H9 (cell line): Measurements from ENCODE around the gene GOLGA8A. TPM values are rescaled to one million over a fixed set of nuclear protein-coding genes. Genes with fewer than 3 reads are reported as not detected.
"Not testable (repeated sequence)": the region's sequence is repeated elsewhere in the genome, so short reads cannot be mapped to it uniquely, and the experiment has no call there.

Source experiments
- DNase-seq: peaks from one replicate; pipeline ENCODE4 v3.0.0-alpha.2; 2017
- H2AFZ ChIP-seq: one replicate; pipeline ENCODE4 v1.6.1; 2013; ENCODE audit warnings: mild to moderate bottlenecking, low read length, control low read depth, moderate library complexity
- H2AK5ac ChIP-seq: 2 replicates; pipeline ENCODE4 v1.6.1; 2013; ENCODE audit warnings: low read length, control low read depth, mixed read lengths; ENCODE audit not compliant: insufficient read length
- H2BK120ac ChIP-seq: one replicate; pipeline ENCODE4 v1.6.1; 2013; ENCODE audit warnings: low read depth, mild to moderate bottlenecking, low read length, control low read depth, inconsistent platforms; ENCODE audit not compliant: poor library complexity, severe bottlenecking
- H2BK12ac ChIP-seq: 2 replicates; pipeline ENCODE4 v1.6.1; 2013; ENCODE audit warnings: low read length, control low read depth, mixed read lengths, low read depth; ENCODE audit not compliant: insufficient read length
- H2BK15ac ChIP-seq: 2 replicates; pipeline ENCODE4 v1.6.1; 2013; ENCODE audit warnings: low read depth, low read length, control low read depth
- H2BK20ac ChIP-seq: one replicate; pipeline ENCODE4 v1.6.1; 2013; ENCODE audit warnings: low read depth, mild to moderate bottlenecking, low read length, control low read depth, inconsistent platforms; ENCODE audit not compliant: poor library complexity, severe bottlenecking
- H2BK5ac ChIP-seq: 2 replicates; pipeline ENCODE4 v1.6.1; 2013; ENCODE audit warnings: low read length, control low read depth, mixed read lengths; ENCODE audit not compliant: insufficient read length
- H3K14ac ChIP-seq: 2 replicates; pipeline ENCODE4 v1.6.1; 2013; ENCODE audit warnings: low read length, control low read depth; ENCODE audit not compliant: insufficient read depth
- H3K18ac ChIP-seq: 2 replicates; pipeline ENCODE4 v1.6.1; 2013; ENCODE audit warnings: low read depth, mild to moderate bottlenecking, mixed read lengths, low read length, control low read depth; ENCODE audit not compliant: insufficient read length
- H3K23ac ChIP-seq: 2 replicates; pipeline ENCODE4 v1.6.1; 2013; ENCODE audit warnings: low read length, control low read depth, mixed read lengths, low read depth; ENCODE audit not compliant: insufficient read length
- H3K23me2 ChIP-seq: 2 replicates; pipeline ENCODE4 v1.6.1; 2013; ENCODE audit warnings: low read depth, mild to moderate bottlenecking, mixed read lengths, low read length, control low read depth; ENCODE audit not compliant: insufficient read length, poor library complexity, severe bottlenecking
- H3K27ac ChIP-seq: 2 replicates; pipeline ENCODE4 v1.5.1; 2013; ENCODE audit warnings: low read length, control low read depth, mixed read lengths, low read depth; ENCODE audit not compliant: insufficient read length
- H3K27me3 ChIP-seq: 2 replicates; pipeline ENCODE4 v1.6.1; 2013; ENCODE audit warnings: low read length, control low read depth, inconsistent platforms; ENCODE audit not compliant: insufficient read depth
- H3K4ac ChIP-seq: 2 replicates; pipeline ENCODE4 v1.6.1; 2013; ENCODE audit warnings: low read depth, mild to moderate bottlenecking, control low read depth, inconsistent platforms, low read length, moderate library complexity
- H3K4me1 ChIP-seq: 2 replicates; pipeline ENCODE4 v1.6.1; 2013; ENCODE audit warnings: low read length, control low read depth, inconsistent platforms; ENCODE audit not compliant: insufficient read depth
- H3K4me2 ChIP-seq: 2 replicates; pipeline ENCODE4 v1.6.1; 2013; ENCODE audit warnings: low read length, control low read depth, mixed read lengths; ENCODE audit not compliant: insufficient read length, insufficient read depth
- H3K56ac ChIP-seq: 2 replicates; pipeline ENCODE4 v1.6.1; 2013; ENCODE audit warnings: low read depth, mild to moderate bottlenecking, mixed read lengths, low read length, control low read depth; ENCODE audit not compliant: insufficient read length
- H3K79me1 ChIP-seq: 2 replicates; pipeline ENCODE4 v1.6.1; 2013; ENCODE audit warnings: low read depth, mild to moderate bottlenecking, moderate library complexity, low read length, control low read depth, inconsistent platforms; ENCODE audit not compliant: insufficient read depth, poor library complexity, severe bottlenecking
- H3K79me2 ChIP-seq: 2 replicates; pipeline ENCODE4 v1.6.1; 2013; ENCODE audit warnings: low read length, control low read depth, inconsistent platforms; ENCODE audit not compliant: insufficient read depth
- H3K9ac ChIP-seq: 2 replicates; pipeline ENCODE4 v1.6.1; 2013; ENCODE audit warnings: low read length, control low read depth, mixed read lengths; ENCODE audit not compliant: insufficient read length; ENCODE audit errors: extremely low read depth
- H3K9me3 ChIP-seq: one replicate; pipeline ENCODE4 v1.6.1; 2013; ENCODE audit warnings: low read depth, low read length, inconsistent platforms; ENCODE audit not compliant: control insufficient read depth
- H3T11ph ChIP-seq: one replicate; pipeline ENCODE4 v1.6.1; 2013; ENCODE audit warnings: mild to moderate bottlenecking, low read length, control low read depth, inconsistent platforms
- H4K20me1 ChIP-seq: one replicate; pipeline ENCODE4 v1.6.1; 2013; ENCODE audit not compliant: control insufficient read depth, insufficient read length, insufficient read depth
- H4K5ac ChIP-seq: 2 replicates; pipeline ENCODE4 v1.6.1; 2013; ENCODE audit warnings: low read depth, mild to moderate bottlenecking, mixed read lengths, low read length, control low read depth; ENCODE audit not compliant: insufficient read length
- H4K8ac ChIP-seq: replicated peaks from 2 replicates; pipeline ENCODE4 v1.6.1; 2013; ENCODE audit warnings: low read length, control low read depth, mixed read lengths, low read depth; ENCODE audit not compliant: insufficient read length
- H4K91ac ChIP-seq: 2 replicates; pipeline ENCODE4 v1.6.1; 2013; ENCODE audit warnings: low read depth, mild to moderate bottlenecking, moderate library complexity, mixed read lengths, low read length, control low read depth; ENCODE audit not compliant: insufficient read length
- H3K27ac Mint-ChIP-seq, 3 experiments: 2 replicates in 2 of 3; 3 replicates in 1 of 3; pipeline ENCODE4 v1.8.0; 2020 to 2021; ENCODE audit warnings: mixed read lengths in 3 of 3, mild to moderate bottlenecking in 1 of 3, moderate library complexity in 1 of 3
- H3K27me3 Mint-ChIP-seq: 2 replicates; pipeline ENCODE4 v1.8.0; 2021; ENCODE audit warnings: low read depth, mild to moderate bottlenecking, moderate library complexity, mixed read lengths
- H3K36me3 Mint-ChIP-seq, 3 experiments: 2 replicates in 2 of 3; 3 replicates in 1 of 3; pipeline ENCODE4 v1.8.0; 2020 to 2021; ENCODE audit warnings: low read depth in 3 of 3, mixed read lengths in 3 of 3; ENCODE audit not compliant: insufficient read depth in 1 of 3
- H3K4me1 Mint-ChIP-seq, 2 experiments: 2 replicates each; pipeline ENCODE4 v1.8.0; 2020; ENCODE audit warnings: mixed read lengths in 2 of 2
- H3K4me3 Mint-ChIP-seq, 2 experiments: 2 replicates in 1 of 2; 3 replicates in 1 of 2; pipeline ENCODE4 v1.8.0; 2020 to 2021; ENCODE audit warnings: mild to moderate bottlenecking in 2 of 2, mixed read lengths in 2 of 2, moderate library complexity in 1 of 2
- H3K9me3 Mint-ChIP-seq, 2 experiments: 2 replicates in 1 of 2; 3 replicates in 1 of 2; pipeline ENCODE4 v1.8.0; 2020; ENCODE audit warnings: mild to moderate bottlenecking in 2 of 2, mixed read lengths in 2 of 2, moderate library complexity in 1 of 2
- WGBS: extraction: QIAGEN DNeasy Blood & Tissue Kit; methylation state at CpG from one replicate; pipeline ENCODE4 v1.1.7; 2013; ENCODE audit warnings: missing lambda C conversion rate, low lambda C conversion rate, mixed read lengths; ENCODE audit not compliant: insufficient read length; ENCODE audit errors: extremely low coverage; 5-methylcytosine and 5-hydroxymethylcytosine counted together
- total RNA-seq: library from RNA; stranded (reverse); gene quantifications from 2 replicates; pipeline ENCODE4 v1.2.1, GENCODE V29; 2021

Gene GOLGA8A
- total RNA-seq, 1 experiment from 2014 or later: 58.8 TPM

- H2BK5ac ChIP-seq, H3K79me1 ChIP-seq, H4K20me1 ChIP-seq, H3K4ac ChIP-seq, H3K9ac ChIP-seq, H4K5ac ChIP-seq, H3K4me2 ChIP-seq, H3K14ac ChIP-seq, H2AFZ ChIP-seq, H4K8ac ChIP-seq, H4K91ac ChIP-seq, H2BK12ac ChIP-seq, H3K9me3 Mint-ChIP-seq, H3K4me1 Mint-ChIP-seq, H2AK5ac ChIP-seq, H3K23me2 ChIP-seq, H3K27me3 ChIP-seq, H3K36me3 Mint-ChIP-seq, H3K23ac ChIP-seq, H3K27me3 Mint-ChIP-seq, H3K27ac ChIP-seq, H3K56ac ChIP-seq, H3K9me3 ChIP-seq, H3T11ph ChIP-seq, H3K18ac ChIP-seq, H2BK120ac ChIP-seq, H2BK20ac ChIP-seq, H3K79me2 ChIP-seq, DNase-seq, H3K27ac Mint-ChIP-seq, H3K4me1 ChIP-seq, H2BK15ac ChIP-seq, H3K4me3 Mint-ChIP-seq: not testable (repeated sequence)
- WGBS: no CpG with 5 or more reads among the region's 19 CpGs
Observed at GRCh38 chr15:34409511-34409910, 28.1 kb downstream of the GOLGA8A start.

- H4K91ac ChIP-seq, H2AFZ ChIP-seq, H2AK5ac ChIP-seq, H2BK15ac ChIP-seq, H3K79me1 ChIP-seq, H3T11ph ChIP-seq, H3K9me3 ChIP-seq, H3K4me3 Mint-ChIP-seq, H3K23ac ChIP-seq, H2BK20ac ChIP-seq, H3K27me3 ChIP-seq, H3K9me3 Mint-ChIP-seq, H3K56ac ChIP-seq, H3K4me2 ChIP-seq, H3K4ac ChIP-seq, H3K4me1 ChIP-seq, H3K79me2 ChIP-seq, H3K14ac ChIP-seq, H3K9ac ChIP-seq, H4K20me1 ChIP-seq, H3K18ac ChIP-seq, H2BK5ac ChIP-seq, H3K27me3 Mint-ChIP-seq, H3K27ac Mint-ChIP-seq, H3K27ac ChIP-seq, H4K8ac ChIP-seq, H2BK120ac ChIP-seq, DNase-seq, H4K5ac ChIP-seq, H3K36me3 Mint-ChIP-seq, H3K23me2 ChIP-seq, H2BK12ac ChIP-seq, H3K4me1 Mint-ChIP-seq: not testable (repeated sequence)
- WGBS: no CpG with 5 or more reads among the region's 10 CpGs
Observed at GRCh38 chr15:34408973-34409372, 28.6 kb downstream of the GOLGA8A start.
